Heart left ventricle (tissue), 13 donors: Measurements from ENCODE around the gene FBH1.

Experiments used
- POLR2A ChIP-seq, 2 donors: fragments of 450-650 bp; IDR thresholded peaks; one replicate each; pipeline ENCODE4 v1.6.1; 2017; ENCODE audit warnings: antibody characterized with exemption in 2 of 2, mild to moderate bottlenecking in 2 of 2, moderate library complexity in 2 of 2
- TF ChIP-seq, protein P1 (sequence below), 12 donors: fragments of 200-600 bp; sonication (generic) in 4 of 12; IDR thresholded peaks; one replicate each; pipeline versions ENCODE4 v1.5.0 to v1.8.0; 2018 to 2022; ENCODE audit warnings: antibody characterized with exemption in 12 of 12, mild to moderate bottlenecking in 5 of 12
- donor health status: ischemic (EF 13 %, LVEDD 7.1; RV severe dilation, severe dysfunction).
- donor health status: DM: no; HTN: yes; CAD: no.
- donor health status: DM: no; HTN: no; CAD: no.
- donor health status: ischemic (EF 25% LVEDD 6.9; RV normal size, moderate dysfunction).
- donor health status: ischemic (EF 25% LVEDD 5.7; RV mildly dilated, moderate dysfunction).
- donor health status: ischemic (EF 35%, LVEDD 5.7; RV mildly dilated, moderate dysfunction).
- donor health status: nonischemic (EF 11% LVEDD 7.7; RV severe dilation, severe dysfunction).
- donor health status: DM: yes; HTN: yes; CAD: no.
- donor health status: PGD.
- donor health status: ischemic (EF 29% LVEDD 5.4; RV normal size, mild dysfunction).
- donor health status: nonischemic (EF 23%, LVEDD 6.1; RV moderate dilation, normal function).

DNA sequence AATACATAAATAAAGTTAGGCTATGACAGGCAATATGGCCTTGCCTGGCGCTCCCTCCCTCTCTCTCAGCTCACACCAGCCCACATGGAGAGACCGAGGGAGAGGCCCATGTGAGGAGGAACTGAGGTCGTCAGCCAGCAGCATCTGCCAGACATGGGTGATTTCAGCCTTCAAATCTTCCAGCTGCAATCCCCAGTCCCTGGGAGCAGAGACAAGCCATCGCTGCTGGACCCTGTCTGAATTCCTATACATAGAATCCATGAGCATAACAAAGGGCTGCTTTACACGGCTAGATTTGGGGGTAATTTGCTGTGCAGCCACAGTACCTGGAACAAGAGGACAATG, 35.9 kb upstream of the FBH1 start:
- TF ChIP-seq, protein P1, sequence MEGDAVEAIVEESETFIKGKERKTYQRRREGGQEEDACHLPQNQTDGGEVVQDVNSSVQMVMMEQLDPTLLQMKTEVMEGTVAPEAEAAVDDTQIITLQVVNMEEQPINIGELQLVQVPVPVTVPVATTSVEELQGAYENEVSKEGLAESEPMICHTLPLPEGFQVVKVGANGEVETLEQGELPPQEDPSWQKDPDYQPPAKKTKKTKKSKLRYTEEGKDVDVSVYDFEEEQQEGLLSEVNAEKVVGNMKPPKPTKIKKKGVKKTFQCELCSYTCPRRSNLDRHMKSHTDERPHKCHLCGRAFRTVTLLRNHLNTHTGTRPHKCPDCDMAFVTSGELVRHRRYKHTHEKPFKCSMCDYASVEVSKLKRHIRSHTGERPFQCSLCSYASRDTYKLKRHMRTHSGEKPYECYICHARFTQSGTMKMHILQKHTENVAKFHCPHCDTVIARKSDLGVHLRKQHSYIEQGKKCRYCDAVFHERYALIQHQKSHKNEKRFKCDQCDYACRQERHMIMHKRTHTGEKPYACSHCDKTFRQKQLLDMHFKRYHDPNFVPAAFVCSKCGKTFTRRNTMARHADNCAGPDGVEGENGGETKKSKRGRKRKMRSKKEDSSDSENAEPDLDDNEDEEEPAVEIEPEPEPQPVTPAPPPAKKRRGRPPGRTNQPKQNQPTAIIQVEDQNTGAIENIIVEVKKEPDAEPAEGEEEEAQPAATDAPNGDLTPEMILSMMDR (IDR thresholded peaks at IDR 0.05), result no peak
- no peak for TF ChIP-seq POLR2A (IDR thresholded peaks at IDR 0.05)
